ENCODE results near the gene GCNT1. TPM values are rescaled to one million over a fixed set of nuclear protein-coding genes. Genes with fewer than 3 reads are reported as not detected.

GCNT1 gene
- total and polyA plus RNA-seq, 2 of the 13 experiments (the other 11 are each of a cell fraction or from before 2014, with no cell fraction given): 0.55 to 1.7 TPM

- TF ChIP-seq CAMTA2 (CRISPR knock-in tag; IDR thresholded peaks at IDR 0.05; ENCODE audit: borderline replicate concordance) (no peak), ZNF446 (CRISPR knock-in tag; IDR thresholded peaks at IDR 0.05) (no peak), CTCF (CRISPR knock-in tag; IDR thresholded peaks at IDR 0.05) (peak; percentile 58), TRIM24 (CRISPR knock-in tag; IDR thresholded peaks at IDR 0.05) (no peak), ZNF205 (CRISPR knock-in tag; IDR thresholded peaks at IDR 0.05) (no peak), TFAP4 (IDR thresholded peaks at IDR 0.05; ENCODE audit: borderline replicate concordance, low read depth) (0 out of 2 replicates have a peak, but pooled peaks have one; percentile 12), STAG1 (CRISPR knock-in tag; IDR thresholded peaks at IDR 0.05) (peak; percentile 36), SIN3A (IDR thresholded peaks at IDR 0.05; ENCODE audit: borderline replicate concordance, low read depth, low read length) (no peak), CENPX (CRISPR knock-in tag; IDR thresholded peaks at IDR 0.05) (no peak), ZNF354B (CRISPR knock-in tag; IDR thresholded peaks at IDR 0.05) (no peak), SMC3 (IDR thresholded peaks at IDR 0.05; ENCODE audit: low read length) (peak; percentile 20; the same call in 1 of the 2 replicates), ELF3 (CRISPR knock-in tag; IDR thresholded peaks at IDR 0.05) (0 out of 2 replicates have a peak, but pooled peaks have one; percentile 22), FIP1L1 (IDR thresholded peaks at IDR 0.05; ENCODE audit: borderline replicate concordance, insufficient read depth, low read depth, low read length) (no peak), MAFG (CRISPR knock-in tag; IDR thresholded peaks at IDR 0.05) (no peak), WIZ (CRISPR knock-in tag; IDR thresholded peaks at IDR 0.05) (no peak), HNRNPH1 (optimal IDR thresholded peaks at IDR 0.05; ENCODE audit: low read depth, low read length) (no peak), HOXD1 (CRISPR knock-in tag; IDR thresholded peaks at IDR 0.05) (no peak), NFYB (CRISPR knock-in tag; IDR thresholded peaks at IDR 0.05) (no peak), ZBTB14 (CRISPR knock-in tag; IDR thresholded peaks at IDR 0.05) (no peak), ZNF282 (IDR thresholded peaks at IDR 0.05; ENCODE audit: partially characterized antibody) (no peak), ZBTB1 (CRISPR knock-in tag; IDR thresholded peaks at IDR 0.05; ENCODE audit: borderline replicate concordance) (no peak), HOXA5 (CRISPR knock-in tag; IDR thresholded peaks at IDR 0.05) (no peak), ZNF18 (CRISPR knock-in tag; IDR thresholded peaks at IDR 0.05; ENCODE audit: insufficient replicate concordance) (no peak), MTF1 (CRISPR knock-in tag; IDR thresholded peaks at IDR 0.05) (no peak)
Observed at GRCh38 chr9:76419782-76420380, 39.1 kb upstream of the GCNT1 start (continued).
